ENCODE results near the gene PRSS23.
"Not testable (repeated sequence)": the region's sequence is repeated elsewhere in the genome, so short reads cannot be mapped to it uniquely, and the experiment has no call there.

The PRSS23 gene

GRCh38 chr11:86800076-86800959 is at the start of gene PRSS23:
PRSS23 (plus strand) TSS chr11:86800542; CDS start chr11:86807644, 7,102 bp downstream.
- DNase-seq (ENCODE audit: low read depth), result no peak

GRCh38 chr11:86753459-86753858 is 46.9 kb upstream of the PRSS23 start:
- no peak for DNase-seq (ENCODE audit: low read depth)

- no peak for DNase-seq (ENCODE audit: low read depth)
Observed at GRCh38 chr11:86755146-86755545, 45.2 kb upstream of the PRSS23 start.

GRCh38 chr11:86758171-86758570 is 42.2 kb upstream of the PRSS23 start:
- DNase-seq (ENCODE audit: low read depth), result no peak

- no peak for DNase-seq (ENCODE audit: low read depth)
Observed at GRCh38 chr11:86760577-86760976, 39.8 kb upstream of the PRSS23 start.

- DNase-seq (ENCODE audit: low read depth), result no peak
Observed at GRCh38 chr11:86761978-86762377, 38.4 kb upstream of the PRSS23 start.

GRCh38 chr11:86765203-86765602 is 35.1 kb upstream of the PRSS23 start:
- DNase-seq (ENCODE audit: low read depth), result no peak

GRCh38 chr11:86765878-86766277 is 34.5 kb upstream of the PRSS23 start:
- no peak for DNase-seq (ENCODE audit: low read depth)

GRCh38 chr11:86769219-86769618 is 31.1 kb upstream of the PRSS23 start:
- no peak for DNase-seq (ENCODE audit: low read depth)

GRCh38 chr11:86770473-86771027 is 29.8 kb upstream of the PRSS23 start:
- not testable (repeated sequence) for DNase-seq (ENCODE audit: low read depth)

GRCh38 chr11:86772999-86773398 is 27.3 kb upstream of the PRSS23 start:
- DNase-seq (ENCODE audit: low read depth), result no peak

- no peak for DNase-seq (ENCODE audit: low read depth)
Observed at GRCh38 chr11:86773513-86774252, 26.7 kb upstream of the PRSS23 start.

- DNase-seq (ENCODE audit: low read depth), result no peak
Observed at GRCh38 chr11:86774417-86774816, 25.9 kb upstream of the PRSS23 start.

- DNase-seq (ENCODE audit: low read depth), result no peak
Observed at GRCh38 chr11:86775361-86775760, 25.0 kb upstream of the PRSS23 start.

GRCh38 chr11:86781546-86781945 is 18.8 kb upstream of the PRSS23 start:
- DNase-seq (ENCODE audit: low read depth), result no peak

- DNase-seq (ENCODE audit: low read depth), result no peak
Observed at GRCh38 chr11:86782742-86783141, 17.6 kb upstream of the PRSS23 start.

GRCh38 chr11:86783661-86784060 is 16.7 kb upstream of the PRSS23 start:
- no peak for DNase-seq (ENCODE audit: low read depth)

GRCh38 chr11:86784241-86784681 is 16.1 kb upstream of the PRSS23 start:
- no peak for DNase-seq (ENCODE audit: low read depth)

GRCh38 chr11:86785576-86785975 is 14.8 kb upstream of the PRSS23 start:
- no peak for DNase-seq (ENCODE audit: low read depth)

GRCh38 chr11:86787018-86787536 is 13.3 kb upstream of the PRSS23 start:
- no peak for DNase-seq (ENCODE audit: low read depth)

GRCh38 chr11:86787656-86788055 is 12.7 kb upstream of the PRSS23 start:
- no peak for DNase-seq (ENCODE audit: low read depth)

- DNase-seq (ENCODE audit: low read depth), result no peak
Observed at GRCh38 chr11:86790195-86790725, 10.1 kb upstream of the PRSS23 start.
